ENCODE measurements around the gene SFMBT2.

The SFMBT2 gene

DNA sequence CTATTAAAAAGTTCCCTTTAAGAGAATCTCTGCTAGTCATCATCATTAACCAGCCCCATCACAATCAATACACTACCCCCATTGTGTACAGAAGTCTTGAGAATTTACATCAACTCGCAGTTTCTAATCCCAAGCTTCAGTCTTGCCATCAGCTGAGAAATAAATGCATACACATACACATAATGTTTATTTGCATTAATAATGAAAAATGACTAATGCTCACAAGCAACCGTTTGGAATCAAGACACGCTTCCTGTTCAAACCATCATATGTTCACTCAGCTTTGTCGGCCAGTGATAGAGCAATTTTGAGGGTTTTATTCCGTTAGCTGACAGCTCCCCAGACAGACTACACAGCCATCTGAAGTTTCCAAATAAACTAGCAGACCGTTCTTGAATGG is 287.1 kb downstream of the SFMBT2 start:
- no peak for DNase-seq (ENCODE audit: low read depth)
- no peak for TF ChIP-seq CTCF (conservative IDR thresholded peaks at IDR 0.05; ENCODE audit: control insufficient read depth, insufficient read depth, low read depth, low read length)
- H3K4me3 ChIP-seq (ENCODE audit: control insufficient read depth, low read depth, low read length) = no peak overlapping the region

DNA sequence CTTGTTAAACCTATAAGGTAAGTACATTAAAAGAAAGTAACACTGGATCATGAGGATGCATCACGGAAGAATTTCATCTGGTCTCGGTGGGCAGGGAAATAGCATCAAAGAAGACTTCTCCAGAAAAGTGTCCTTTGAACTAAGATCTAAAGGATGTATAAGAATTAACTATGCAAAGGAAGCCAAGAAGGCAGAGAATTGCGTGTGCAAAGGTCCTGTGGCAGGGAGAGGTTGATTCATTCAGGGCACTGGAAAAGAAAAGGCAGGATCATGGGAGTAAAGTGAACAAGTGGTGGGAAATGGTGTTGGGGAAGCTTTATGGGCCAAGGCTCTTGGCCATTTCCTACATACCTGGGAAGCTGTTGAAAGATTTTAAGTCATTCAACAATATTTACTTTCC is 288.3 kb downstream of the SFMBT2 start:
- no peak for TF ChIP-seq CTCF (conservative IDR thresholded peaks at IDR 0.05; ENCODE audit: control insufficient read depth, insufficient read depth, low read depth, low read length)
- no peak overlapping the region for H3K4me3 ChIP-seq (ENCODE audit: control insufficient read depth, low read depth, low read length)
- no peak for DNase-seq (ENCODE audit: low read depth)

DNA sequence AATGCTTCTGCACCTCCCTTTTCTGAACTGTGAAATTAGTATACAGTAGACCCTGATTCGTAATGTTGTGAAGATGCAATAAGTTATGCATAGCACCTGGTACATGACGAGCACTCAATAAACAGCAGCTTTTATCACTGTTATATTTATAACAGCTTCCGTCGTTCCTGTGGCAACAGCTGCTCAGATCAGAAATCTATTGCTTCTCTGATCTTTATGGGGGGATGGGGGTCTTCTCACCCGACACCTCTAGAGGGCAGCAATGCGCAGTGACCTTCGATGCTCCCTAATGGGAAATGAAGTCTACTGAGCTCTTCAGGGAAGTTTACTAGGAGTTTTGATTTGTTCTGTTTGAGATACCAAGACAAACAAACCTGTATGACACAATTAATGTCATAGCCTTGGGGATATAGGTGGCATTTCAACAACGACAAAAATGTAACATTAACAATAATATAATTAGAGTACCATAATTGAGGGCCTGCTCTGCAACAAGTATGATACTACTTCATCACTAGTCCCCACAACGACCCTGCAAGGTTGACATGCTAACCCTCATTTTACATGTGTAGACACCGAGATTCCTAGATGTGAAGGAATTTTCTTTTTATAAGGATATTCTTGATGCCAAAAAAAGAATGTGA is 289.6 kb downstream of the SFMBT2 start:
- peak; percentile 71 for TF ChIP-seq CTCF (conservative IDR thresholded peaks at IDR 0.05; ENCODE audit: control insufficient read depth, insufficient read depth, low read depth, low read length)
- H3K4me3 ChIP-seq (ENCODE audit: control insufficient read depth, low read depth, low read length) = no peak overlapping the region
- peak; percentile 40 for DNase-seq (ENCODE audit: low read depth)

DNA sequence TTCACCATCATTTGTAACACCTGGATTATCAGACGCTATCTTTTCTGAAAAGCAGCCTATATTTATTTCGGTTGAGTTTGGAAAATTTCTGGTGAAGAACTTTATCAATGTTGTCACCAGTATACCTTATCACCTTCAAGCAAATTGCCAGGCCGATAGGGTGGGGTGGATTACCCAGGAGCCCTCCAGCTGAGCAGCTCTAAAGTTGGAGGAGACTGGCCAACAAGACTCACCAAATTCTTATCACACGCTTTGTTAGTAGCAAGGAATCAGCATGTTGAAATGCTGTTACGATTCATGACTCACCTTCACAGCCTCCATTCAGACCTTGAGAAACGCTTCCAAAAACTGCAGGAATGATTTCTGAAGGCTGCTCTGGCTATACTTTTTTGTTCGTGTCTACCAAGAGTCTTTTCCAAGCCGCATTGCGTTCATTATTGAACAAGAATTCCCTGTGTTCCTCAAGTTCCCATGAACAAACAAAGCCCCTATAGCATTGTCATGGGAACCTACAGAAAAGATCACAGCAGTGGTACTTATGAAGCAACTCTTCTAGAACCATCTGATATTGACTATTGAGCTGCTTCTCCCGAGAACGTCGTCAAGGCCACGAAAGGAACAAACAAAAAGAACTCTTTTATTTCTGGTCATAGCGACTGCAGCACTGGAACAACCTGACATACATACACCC is 291.4 kb downstream of the SFMBT2 start:
- TF ChIP-seq CTCF (conservative IDR thresholded peaks at IDR 0.05; ENCODE audit: control insufficient read depth, insufficient read depth, low read depth, low read length) = no peak
- DNase-seq (ENCODE audit: low read depth) = peak; percentile 30
- no peak overlapping the region for H3K4me3 ChIP-seq (ENCODE audit: control insufficient read depth, low read depth, low read length)

- DNase-seq (ENCODE audit: low read depth) = no peak
- TF ChIP-seq CTCF (conservative IDR thresholded peaks at IDR 0.05; ENCODE audit: control insufficient read depth, insufficient read depth, low read depth, low read length) = no peak
- H3K4me3 ChIP-seq (ENCODE audit: control insufficient read depth, low read depth, low read length) = no peak overlapping the region
These were observed 292.8 kb downstream of the SFMBT2 start for GRCh38 chr10:7117806-7118674.

DNA sequence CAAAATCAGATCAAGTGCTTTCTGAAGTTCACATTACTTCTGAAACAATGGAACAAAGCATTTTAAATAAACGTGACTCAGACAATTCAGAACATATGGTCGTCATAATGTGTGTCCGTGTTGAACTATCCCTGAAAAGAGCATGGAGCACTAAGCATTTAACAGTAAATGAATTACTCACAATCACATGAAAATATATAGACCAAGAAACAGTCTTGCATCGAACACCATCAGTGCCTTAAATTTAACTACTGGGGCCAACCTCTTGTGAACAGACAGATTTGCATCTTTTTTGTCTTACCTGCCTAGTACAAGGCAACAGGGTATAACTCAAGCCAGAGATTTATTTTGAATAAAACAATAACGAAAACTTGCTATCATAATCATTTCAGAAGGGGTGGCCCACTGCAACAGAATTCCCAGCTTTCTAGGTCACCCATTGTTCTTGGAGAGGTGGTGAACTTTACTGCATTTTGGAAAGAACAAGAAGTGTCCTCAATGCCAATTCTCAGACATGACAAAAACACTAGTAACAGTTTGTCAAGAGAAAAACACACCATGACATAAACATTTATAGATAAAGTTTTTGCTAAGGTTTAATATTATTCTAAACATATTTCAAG is 293.5 kb downstream of the SFMBT2 start:
- no peak overlapping the region for H3K4me3 ChIP-seq (ENCODE audit: control insufficient read depth, low read depth, low read length)
- no peak for TF ChIP-seq CTCF (conservative IDR thresholded peaks at IDR 0.05; ENCODE audit: control insufficient read depth, insufficient read depth, low read depth, low read length)
- no peak for DNase-seq (ENCODE audit: low read depth)

All from fibroblast of mammary gland (primary cell).